Calu3 (cell line): ENCODE results near the gene OPCML. TPM values are rescaled to one million over a fixed set of nuclear protein-coding genes. Genes with fewer than 3 reads are reported as not detected.

Source experiments
- BruUV-seq: library from RNA; stranded (reverse); fragments of 400-500 nt; replicated peaks from 2 replicates; lab custom pipeline; 2021; lab: Mats Ljungman, UMichigan
- CTCF ChIA-PET: fragments of 300-600 bp; sonication (Branson Sonifier 250); formaldehyde crosslinking; loops from one replicate; lab custom pipeline; 2022; ENCODE audit warnings: antibody characterized with exemption; lab: Charles Lee
- DNase-seq: peaks from one replicate; pipeline ENCODE4 v3.0.0; 2022
- H3K27ac Mint-ChIP-seq: one replicate; pipeline ENCODE4 v1.8.0; 2022; ENCODE audit warnings: mixed read lengths; ENCODE audit not compliant: unreplicated experiment
- H3K27me3 Mint-ChIP-seq: one replicate; pipeline ENCODE4 v1.8.0; 2022; ENCODE audit warnings: mixed read lengths; ENCODE audit not compliant: unreplicated experiment
- H3K36me3 Mint-ChIP-seq: one replicate; pipeline ENCODE4 v1.8.0; 2022; ENCODE audit warnings: mild to moderate bottlenecking, moderate library complexity, mixed read lengths; ENCODE audit not compliant: insufficient read depth, unreplicated experiment
- H3K4me1 Mint-ChIP-seq: one replicate; pipeline ENCODE4 v1.8.0; 2022; ENCODE audit warnings: mild to moderate bottlenecking, low read depth, mixed read lengths; ENCODE audit not compliant: unreplicated experiment
- H3K4me3 Mint-ChIP-seq: one replicate; pipeline ENCODE4 v1.8.0; 2022; ENCODE audit warnings: mild to moderate bottlenecking, low read depth, moderate library complexity, mixed read lengths; ENCODE audit not compliant: unreplicated experiment
- H3K9me3 Mint-ChIP-seq: one replicate; pipeline ENCODE4 v1.8.0; 2022; ENCODE audit warnings: low read depth, mixed read lengths; ENCODE audit not compliant: unreplicated experiment
- CTCF ChIP-seq: fragments of 200-600 bp; IDR thresholded peaks from one replicate; pipeline ENCODE4 v1.8.0; 2022; ENCODE audit warnings: antibody characterized with exemption; ENCODE audit not compliant: unreplicated experiment
- intact Hi-C: fragments of 100-400 bp; cut with micrococcal nuclease; formaldehyde crosslinking; loops from one replicate; pipeline ENCODE4 v1.10.0; 2022; ENCODE audit not compliant: unreplicated experiment
- total RNA-seq: library from RNA; stranded (reverse); gene quantifications from 2 replicates; pipeline ENCODE4 v1.2.3, GENCODE V29; 2022

The OPCML gene
- total RNA-seq, 1 experiment from 2014 or later = not detected

GRCh38 chr11:133284156-133284555 lies 248.1 kb downstream of the OPCML start:
- no peaks in the 10 kb centered on the region for H3K27me3 Mint-ChIP-seq
- no peak overlapping the region for H3K27ac Mint-ChIP-seq
- CTCF ChIA-PET = no interaction called here
- H3K4me3 Mint-ChIP-seq = no peak overlapping the region
- H3K4me1 Mint-ChIP-seq = no peaks in the 10 kb centered on the region
- intact Hi-C loops = no loop called here
- no TSS peak for BruUV-seq
- no peak for TF ChIP-seq CTCF
- H3K36me3 Mint-ChIP-seq = no peaks in the 10 kb centered on the region
- no peak for DNase-seq
- H3K9me3 Mint-ChIP-seq = peaks cover 16% of the 10 kb centered on the region

GRCh38 chr11:133277886-133278285 lies 254.4 kb downstream of the OPCML start:
- BruUV-seq = no TSS peak
- TF ChIP-seq CTCF = no peak
- no peak overlapping the region for H3K4me3 Mint-ChIP-seq
- no peaks in the 10 kb centered on the region for H3K27me3 Mint-ChIP-seq
- no peaks in the 10 kb centered on the region for H3K4me1 Mint-ChIP-seq
- H3K36me3 Mint-ChIP-seq = no peaks in the 10 kb centered on the region
- intact Hi-C loops = no loop called here
- CTCF ChIA-PET = no interaction called here
- no peak overlapping the region for H3K27ac Mint-ChIP-seq
- H3K9me3 Mint-ChIP-seq = peaks cover 8% of the 10 kb centered on the region
- DNase-seq = no peak

GRCh38 chr11:133271871-133272776 lies 260.2 kb downstream of the OPCML start:
- H3K9me3 Mint-ChIP-seq = peaks cover 9% of the 10 kb centered on the region
- DNase-seq = no peak
- no TSS peak for BruUV-seq
- no peaks in the 10 kb centered on the region for H3K27me3 Mint-ChIP-seq
- CTCF ChIA-PET = no interaction called here
- no peak overlapping the region for H3K27ac Mint-ChIP-seq
- H3K4me3 Mint-ChIP-seq = no peak overlapping the region
- intact Hi-C loops = no loop called here
- H3K36me3 Mint-ChIP-seq = no peaks in the 10 kb centered on the region
- no peaks in the 10 kb centered on the region for H3K4me1 Mint-ChIP-seq
- no peak for TF ChIP-seq CTCF

- TF ChIP-seq CTCF = no peak
- Mint-ChIP-seq H3K4me3 (no peak overlapping the region), H3K4me1 (no peaks in the 10 kb centered on the region), H3K27ac (no peak overlapping the region), H3K36me3 (no peaks in the 10 kb centered on the region), H3K9me3 (peaks cover 6% of the 10 kb centered on the region), H3K27me3 (no peaks in the 10 kb centered on the region)
- no peak for DNase-seq
- CTCF ChIA-PET = no interaction called here
- no TSS peak for BruUV-seq
- intact Hi-C loops = no loop called here
Measured at GRCh38 chr11:133271206-133271605, 261.1 kb downstream of the OPCML start.
